ENCODE data around the gene RSL1D1. TPM values are rescaled to one million over a fixed set of nuclear protein-coding genes. Genes with fewer than 3 reads are reported as not detected.

The RSL1D1 gene
- total and polyA plus RNA-seq, 2 of the 8 experiments (the other 6 are each of a cell fraction or from before 2014, with no cell fraction given) = 41.3 to 292 TPM

DNA sequence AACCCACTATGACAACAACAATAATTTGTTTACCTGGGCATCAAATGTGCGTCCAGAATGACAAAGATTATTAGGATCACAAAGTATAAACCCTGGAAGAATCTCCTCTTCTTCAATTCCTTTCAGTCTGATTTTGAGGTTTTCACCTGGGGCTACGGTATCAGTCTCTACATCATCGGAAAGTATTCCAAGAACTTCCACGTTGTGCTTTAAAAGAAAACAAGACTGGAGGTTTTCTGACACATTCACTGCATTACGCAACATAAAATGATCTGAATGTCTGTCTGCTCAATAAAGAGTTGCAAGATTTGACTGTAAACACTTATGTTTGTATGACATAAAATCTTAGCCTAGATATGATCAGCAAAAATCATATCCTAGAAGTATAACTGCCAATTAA, 26.0 kb upstream of the RSL1D1 start:
- Histone ChIP-seq H3K79me2 (ENCODE audit: control insufficient read depth in 1 of 2, insufficient read depth in 2 of 2, low read length in 2 of 2) (no peaks in the 10 kb centered on the region), H2BK12ac (ENCODE audit: low read depth, low read length) (no peak overlapping the region), H4K5ac (ENCODE audit: insufficient read length, low read depth, low read length) (no peak overlapping the region), H3K23me2 (ENCODE audit: low read depth, low read length) (no peaks in the 10 kb centered on the region), H3K4me3 (ENCODE audit: extremely low read depth in 1 of 4, insufficient read depth in 2 of 4, low read depth in 3 of 4, low read length in 4 of 4) (no peak overlapping the region), H3K9ac (replicated peaks in 1 of 4; ENCODE audit: extremely low read depth in 1 of 4, low read depth in 3 of 4, low read length in 3 of 4) (no peak overlapping the region), H2BK20ac (ENCODE audit: low read length) (no peak overlapping the region), H3K9me3 (ENCODE audit: insufficient read depth in 2 of 2, low read depth in 1 of 2, low read length in 1 of 2) (no peaks in the 10 kb centered on the region), H3K4ac (replicated peaks; ENCODE audit: insufficient read length, low read depth, low read length) (no peak overlapping the region), H3K18ac (ENCODE audit: extremely low read depth, low read length) (no peak overlapping the region), H2AK5ac (ENCODE audit: low read depth, low read length) (no peak overlapping the region), H4K20me1 (replicated peaks in 1 of 2; ENCODE audit: control insufficient read depth in 1 of 2, insufficient read depth in 2 of 2, low read length in 2 of 2) (no peaks in the 10 kb centered on the region), H3K79me1 (ENCODE audit: low read depth, low read length) (no peaks in the 10 kb centered on the region), H2BK15ac (ENCODE audit: low read length) (no peak overlapping the region), H4K8ac (ENCODE audit: extremely low read depth, insufficient read depth, low read length) (no peak overlapping the region), H2BK5ac (ENCODE audit: low read depth, low read length) (no peak overlapping the region), H3K27ac (ENCODE audit: low read depth, low read length) (no peak overlapping the region), H2BK120ac (replicated peaks; ENCODE audit: low read depth, low read length) (no peak overlapping the region), H3K4me2 (ENCODE audit: insufficient read depth in 1 of 2, low read depth in 2 of 2, low read length in 2 of 2) (no peak overlapping the region), H4K91ac (replicated peaks; ENCODE audit: insufficient read length, low read length) (no peak overlapping the region), H3K14ac (ENCODE audit: insufficient read length) (no peak overlapping the region), H3K23ac (ENCODE audit: insufficient read length) (no peak overlapping the region), H2AFZ (ENCODE audit: low read length) (no peak overlapping the region), H3K56ac (replicated peaks; ENCODE audit: insufficient read length, low read depth, low read length) (no peak overlapping the region), H3K36me3 (ENCODE audit: control insufficient read depth in 2 of 4, insufficient read depth in 4 of 4, low read length in 3 of 4) (peaks cover 5 to 73% (median 50%) of the 10 kb centered on the region in 4 experiments; a peak in 7 of 8 replicates), H3K27me3 (replicated peaks in 1 of 4; ENCODE audit: control insufficient read depth in 3 of 4, extremely low read depth in 1 of 4, insufficient read depth in 3 of 4, low read length in 3 of 4) (no peaks in the 10 kb centered on the region), H3K4me1 (replicated peaks in 1 of 4; ENCODE audit: control insufficient read depth in 3 of 4, insufficient read depth in 4 of 4, low read length in 3 of 4) (no peaks in the 10 kb centered on the region)
- ChIA-PET CTCF (ENCODE audit: partially characterized antibody) (no interaction called here), POLR2A (ENCODE audit: partially characterized antibody) (interaction anchor here (1.0 kb wide), 1 partner anchor 26 kb away, joined by 3 read pairs; the partner anchor contains the start of gene RSL1D1)
- FAIRE-seq (no peak), DNase-seq (ENCODE audit: low read depth in 1 of 2, low spot score in 2 of 2) (no peak)
- 93% methylated on average over 5 of the region's 5 CpGs; no CpG with 5 or more reads in 1 of the 2 experiments for WGBS, 2 experiments (ENCODE audit: extremely low coverage in 1 of 2, insufficient coverage in 1 of 2, insufficient read length in 1 of 2, insufficient replicate concordance in 2 of 2, low coverage in 1 of 2, low lambda C conversion rate in 2 of 2, missing lambda C conversion rate in 1 of 2)
- TF ChIP-seq, protein P1, sequence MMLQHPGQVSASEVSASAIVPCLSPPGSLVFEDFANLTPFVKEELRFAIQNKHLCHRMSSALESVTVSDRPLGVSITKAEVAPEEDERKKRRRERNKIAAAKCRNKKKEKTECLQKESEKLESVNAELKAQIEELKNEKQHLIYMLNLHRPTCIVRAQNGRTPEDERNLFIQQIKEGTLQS (IDR thresholded peaks at IDR 0.05; ENCODE audit: insufficient read depth, low read depth, low read length) = no peak
- 0 out of 2 replicates have a peak, but pooled peaks have one; percentile 10 for TF ChIP-seq CEBPB (IDR thresholded peaks at IDR 0.05; ENCODE audit: low read depth, low read length)

All from H1 (cell line).